GM12801 (cell line): Measurements from ENCODE around the gene PPM1J.

Source experiments
- CTCF ChIP-seq: IDR thresholded peaks from one replicate; pipeline ENCODE4 v1.5.1; 2011; ENCODE audit warnings: control low read depth; ENCODE audit not compliant: insufficient read length; ENCODE audit errors: extremely low read depth

PPM1J gene

GRCh38 chr1:112715264-112716053 is at the start of gene PPM1J:
TSS of gene PPM1J (minus strand) at chr1:112715332. CDS start at chr1:112715301, 31 bp downstream.
- TF ChIP-seq CTCF: no peak

GRCh38 chr1:112762541-112763500 is 47.7 kb upstream of the PPM1J start:
- TF ChIP-seq CTCF: no peak

GRCh38 chr1:112761714-112762480 is 46.8 kb upstream of the PPM1J start:
- TF ChIP-seq CTCF: no peak

- TF ChIP-seq CTCF: no peak
Measured at GRCh38 chr1:112759228-112759627, 44.1 kb upstream of the PPM1J start.

- no peak for TF ChIP-seq CTCF
Measured at GRCh38 chr1:112754116-112754628, 39.0 kb upstream of the PPM1J start.

- TF ChIP-seq CTCF: no peak
Measured at GRCh38 chr1:112748396-112748795, 33.3 kb upstream of the PPM1J start.
